GM19240 (cell line): ENCODE results near the gene MYOZ2.

Experiments used
- DNase-seq: peaks from one replicate; pipeline ENCODE4 v3.0.0; 2011; ENCODE audit warnings: low spot score; ENCODE audit not compliant: insufficient read length

MYOZ2 gene

GRCh38 chr4:119135721-119136121 lies at the start of gene MYOZ2:
MYOZ2 (plus strand) TSS chr4:119135832; CDS start chr4:119136526, 694 bp downstream.
- no peak for DNase-seq

GRCh38 chr4:119087121-119087520 lies 48.5 kb upstream of the MYOZ2 start:
- no peak for DNase-seq

- no peak for DNase-seq
Measured at GRCh38 chr4:119087656-119088055, 48.0 kb upstream of the MYOZ2 start.

- DNase-seq: no peak
Measured at GRCh38 chr4:119093042-119093827, 42.4 kb upstream of the MYOZ2 start.

GRCh38 chr4:119097282-119097900 lies 38.2 kb upstream of the MYOZ2 start:
- no peak for DNase-seq

GRCh38 chr4:119098306-119098705 lies 37.3 kb upstream of the MYOZ2 start:
- no peak for DNase-seq

GRCh38 chr4:119099227-119099810 lies 36.3 kb upstream of the MYOZ2 start:
- DNase-seq: no peak

- DNase-seq: no peak
Measured at GRCh38 chr4:119100655-119101054, 35.0 kb upstream of the MYOZ2 start.

- no peak for DNase-seq
Measured at GRCh38 chr4:119103263-119103662, 32.4 kb upstream of the MYOZ2 start.

- DNase-seq: no peak
Measured at GRCh38 chr4:119104644-119105273, 30.9 kb upstream of the MYOZ2 start.

GRCh38 chr4:119105605-119106004 lies 30.0 kb upstream of the MYOZ2 start:
- DNase-seq: no peak

GRCh38 chr4:119106036-119107000 lies 29.3 kb upstream of the MYOZ2 start:
- no peak for DNase-seq

- DNase-seq: no peak
Measured at GRCh38 chr4:119110121-119110520, 25.5 kb upstream of the MYOZ2 start.

GRCh38 chr4:119111296-119111695 lies 24.3 kb upstream of the MYOZ2 start:
- DNase-seq: no peak

- DNase-seq: no peak
Measured at GRCh38 chr4:119113033-119113655, 22.5 kb upstream of the MYOZ2 start.

- no peak for DNase-seq
Measured at GRCh38 chr4:119116021-119116420, 19.6 kb upstream of the MYOZ2 start.

- no peak for DNase-seq
Measured at GRCh38 chr4:119116925-119117900, 18.4 kb upstream of the MYOZ2 start.

- no peak for DNase-seq
Measured at GRCh38 chr4:119118397-119118796, 17.2 kb upstream of the MYOZ2 start.

GRCh38 chr4:119124352-119124751 lies 11.3 kb upstream of the MYOZ2 start:
- DNase-seq: no peak
